Neural cell (in vitro differentiated cells): ENCODE results near the gene SMAP2.

Experiments used
- CTCF ChIP-seq: fragments of 450-650 bp; IDR thresholded peaks from 2 replicates; pipeline ENCODE4 v1.5.1; 2014; ENCODE audit warnings: antibody characterized with exemption, mild to moderate bottlenecking, moderate library complexity; ENCODE audit not compliant: poor library complexity, severe bottlenecking
- POLR2AphosphoS5 ChIP-seq: IDR thresholded peaks from 2 replicates; pipeline ENCODE4 v1.6.1; 2012

DNA sequence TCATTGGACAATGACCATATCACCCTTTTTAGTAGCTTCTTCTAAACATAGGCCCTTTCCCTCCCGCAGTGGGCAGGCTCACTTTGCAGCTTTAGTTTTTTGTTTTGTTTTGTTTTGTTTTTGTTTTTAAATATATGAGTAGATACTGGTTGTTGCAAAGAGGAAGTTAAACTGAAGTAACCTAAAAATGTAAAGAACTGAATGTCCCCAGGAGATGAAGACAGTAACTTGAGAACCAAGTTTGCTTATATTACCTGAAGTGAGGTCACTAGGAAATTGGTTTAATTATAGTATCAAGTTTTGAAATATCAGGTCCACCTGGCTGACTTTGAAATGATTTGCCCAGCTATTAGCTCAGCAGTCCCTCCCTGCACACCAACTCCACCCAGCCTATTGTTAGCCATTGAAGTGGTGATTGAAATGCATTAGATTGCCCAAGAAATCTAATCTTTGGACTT is 18.2 kb downstream of the SMAP2 start:
- TF ChIP-seq CTCF (no peak), POLR2AphosphoS5 (no peak)
